Neural cell (in vitro differentiated cells): Measurements from ENCODE around the gene PTCD1. TPM values are rescaled to one million over a fixed set of nuclear protein-coding genes. Genes with fewer than 3 reads are reported as not detected.

Experiments
- H2AFZ ChIP-seq: fragments of 200-600, 300-800 bp; sonication (generic), shearing (Covaris generic); 2 replicates; pipeline ENCODE4 v1.6.0; 2014; ENCODE audit warnings: low read depth, mild to moderate bottlenecking, antibody characterized with exemption, low read length, moderate library complexity
- H3F3A ChIP-seq: fragments of 200-600 bp; shearing (Covaris generic); 2 replicates; pipeline ENCODE4 v1.6.1; 2016; ENCODE audit warnings: mild to moderate bottlenecking, moderate library complexity, mixed read lengths, antibody characterized with exemption, low read length; ENCODE audit not compliant: insufficient read depth, poor library complexity, severe bottlenecking
- H3K27ac ChIP-seq: fragments of 200-600, 300-800 bp; sonication (generic), shearing (Covaris generic); 2 replicates; pipeline ENCODE4 v1.5.1; 2014; ENCODE audit warnings: mild to moderate bottlenecking, low read length, moderate library complexity
- H3K27me3 ChIP-seq: fragments of 300-800, 200-600 bp; sonication (generic), shearing (Covaris generic); 2 replicates; pipeline ENCODE4 v1.6.0; 2014; ENCODE audit warnings: mild to moderate bottlenecking, low read depth, low read length, moderate library complexity; ENCODE audit not compliant: insufficient read depth
- H3K36me3 ChIP-seq: fragments of 300-800, 200-600 bp; sonication (generic), shearing (Covaris generic); 2 replicates; pipeline ENCODE4 v1.5.1; 2014; ENCODE audit warnings: mild to moderate bottlenecking, antibody characterized with exemption, low read length, moderate library complexity; ENCODE audit not compliant: insufficient read depth
- H3K4me2 ChIP-seq: fragments of 300-800, 200-600 bp; sonication (generic), shearing (Covaris generic); 2 replicates; pipeline ENCODE4 v1.6.0; 2014; ENCODE audit warnings: mild to moderate bottlenecking, low read length
- H3K4me3 ChIP-seq: fragments of 300-800, 200-600 bp; sonication (generic), shearing (Covaris generic); 2 replicates; pipeline ENCODE4 v1.5.1; 2014; ENCODE audit warnings: mild to moderate bottlenecking, low read length, moderate library complexity
- H3K79me2 ChIP-seq: fragments of 200-600 bp; shearing (Covaris generic); replicated peaks from 2 replicates; pipeline ENCODE4 v1.6.0; 2014; ENCODE audit warnings: mild to moderate bottlenecking, low read length, moderate library complexity; ENCODE audit not compliant: insufficient read depth
- H3K9ac ChIP-seq: fragments of 300-800, 200-600 bp; sonication (generic), shearing (Covaris generic); 2 replicates; pipeline ENCODE4 v1.6.1; 2016; ENCODE audit warnings: mild to moderate bottlenecking, low read length, mixed read lengths
- H3K9me2 ChIP-seq: fragments of 200-600 bp; shearing (Covaris generic); 2 replicates; pipeline ENCODE4 v1.6.1; 2016; ENCODE audit warnings: mild to moderate bottlenecking, low read length, mixed read lengths; ENCODE audit not compliant: insufficient read depth
- H3K9me3 ChIP-seq: fragments of 200-600, 300-800 bp; sonication (generic), shearing (Covaris generic); 2 replicates; pipeline ENCODE4 v1.6.1; 2016; ENCODE audit warnings: mild to moderate bottlenecking, mixed run types, low read length, moderate library complexity, mixed read lengths
- H4K20me1 ChIP-seq: fragments of 200-600 bp; shearing (Covaris generic); 2 replicates; pipeline ENCODE4 v1.6.1; 2016; ENCODE audit warnings: mild to moderate bottlenecking, mixed run types; ENCODE audit not compliant: insufficient read depth
- CTCF ChIP-seq: fragments of 450-650 bp; IDR thresholded peaks from 2 replicates; pipeline ENCODE4 v1.5.1; 2014; ENCODE audit warnings: antibody characterized with exemption, mild to moderate bottlenecking, moderate library complexity; ENCODE audit not compliant: poor library complexity, severe bottlenecking
- EP300 ChIP-seq: fragments of 450-650 bp; conservative IDR thresholded peaks from 2 replicates; pipeline ENCODE4 v1.6.1; 2014; ENCODE audit warnings: antibody characterized with exemption, mild to moderate bottlenecking, moderate library complexity; ENCODE audit not compliant: poor library complexity, severe bottlenecking
- EZH2 ChIP-seq: fragments of 200-600, 300-800 bp; shearing (Covaris generic), sonication (generic); IDR thresholded peaks from 2 replicates; pipeline ENCODE4 v1.6.1; 2014; ENCODE audit warnings: antibody characterized with exemption, low read length, borderline replicate concordance, mild to moderate bottlenecking; ENCODE audit not compliant: insufficient read depth, poor library complexity, severe bottlenecking
- MXI1 ChIP-seq: fragments of 450-650 bp; conservative IDR thresholded peaks from 2 replicates; pipeline ENCODE4 v1.6.1; 2014; ENCODE audit warnings: antibody characterized with exemption, mild to moderate bottlenecking; ENCODE audit not compliant: poor library complexity, severe bottlenecking
- POLR2AphosphoS5 ChIP-seq: IDR thresholded peaks from 2 replicates; pipeline ENCODE4 v1.6.1; 2012
- RAD21 ChIP-seq: fragments of 450-650 bp; conservative IDR thresholded peaks from 2 replicates; pipeline ENCODE4 v1.6.1; 2014; ENCODE audit warnings: antibody characterized with exemption, mild to moderate bottlenecking, moderate library complexity
- REST ChIP-seq: IDR thresholded peaks from 2 replicates; pipeline ENCODE4 v1.6.1; 2012; ENCODE audit warnings: borderline replicate concordance
- SMC3 ChIP-seq: fragments of 450-650 bp; conservative IDR thresholded peaks from 2 replicates; pipeline ENCODE4 v1.6.1; 2014; ENCODE audit warnings: antibody characterized with exemption, mild to moderate bottlenecking, moderate library complexity; ENCODE audit not compliant: poor library complexity
- TAF1 ChIP-seq: IDR thresholded peaks from 2 replicates; pipeline ENCODE4 v1.6.1; 2012; ENCODE audit warnings: low read depth
- polyA plus RNA-seq: library from polyadenylated mRNA; depleted of rRNA; stranded (reverse); fragments of >200 nt; gene quantifications from 2 replicates; pipeline ENCODE4 v1.2.3, GENCODE V29; 2014

PTCD1 gene
- polyA plus RNA-seq, 1 donor from 2014 or later, result 4.0 TPM

GRCh38 chr7:99373091-99374066, 65.2 kb downstream of the PTCD1 start:
- peaks cover 10% of the 10 kb centered on the region for H3K27me3 ChIP-seq
- no peaks in the 10 kb centered on the region for H3K36me3 ChIP-seq
- no peaks in the 10 kb centered on the region for H3K79me2 ChIP-seq
- H4K20me1 ChIP-seq, result no peaks in the 10 kb centered on the region
- H2AFZ ChIP-seq, result no peak overlapping the region
- no peaks in the 10 kb centered on the region for H3K9me3 ChIP-seq
- TF ChIP-seq EZH2 (no peak), EP300 (no peak)
- H3K9ac ChIP-seq, result no peak overlapping the region
- no peak overlapping the region for H3K4me3 ChIP-seq
- H3K9me2 ChIP-seq, result no peaks in the 10 kb centered on the region
- no peaks in the 10 kb centered on the region for H3F3A ChIP-seq
- no peak overlapping the region for H3K4me2 ChIP-seq
- H3K27ac ChIP-seq, result no peak overlapping the region

GRCh38 chr7:99372275-99373090, 66.1 kb downstream of the PTCD1 start:
- H4K20me1 ChIP-seq, result no peaks in the 10 kb centered on the region
- TF ChIP-seq REST, result no peak
- TF ChIP-seq EP300, result no peak
- no peak for TF ChIP-seq POLR2AphosphoS5
- no peak for TF ChIP-seq TAF1
- TF ChIP-seq SMC3, result no peak
- TF ChIP-seq EZH2, result no peak
- no peak for TF ChIP-seq CTCF
- TF ChIP-seq MXI1, result no peak
- no peak for TF ChIP-seq RAD21
- no peak overlapping the region for H3K9ac ChIP-seq
- no peaks in the 10 kb centered on the region for H3K9me2 ChIP-seq
- no peaks in the 10 kb centered on the region for H3K9me3 ChIP-seq
- no peaks in the 10 kb centered on the region for H3K79me2 ChIP-seq
- no peak overlapping the region for H3K4me3 ChIP-seq
- H3K4me2 ChIP-seq, result no peak overlapping the region
- no peaks in the 10 kb centered on the region for H3F3A ChIP-seq
- H3K36me3 ChIP-seq, result no peaks in the 10 kb centered on the region
- no peak overlapping the region for H3K27ac ChIP-seq
- H3K27me3 ChIP-seq, result peaks cover 10% of the 10 kb centered on the region
- no peak overlapping the region for H2AFZ ChIP-seq
